ENCODE results near the gene AFF2.

DNA sequence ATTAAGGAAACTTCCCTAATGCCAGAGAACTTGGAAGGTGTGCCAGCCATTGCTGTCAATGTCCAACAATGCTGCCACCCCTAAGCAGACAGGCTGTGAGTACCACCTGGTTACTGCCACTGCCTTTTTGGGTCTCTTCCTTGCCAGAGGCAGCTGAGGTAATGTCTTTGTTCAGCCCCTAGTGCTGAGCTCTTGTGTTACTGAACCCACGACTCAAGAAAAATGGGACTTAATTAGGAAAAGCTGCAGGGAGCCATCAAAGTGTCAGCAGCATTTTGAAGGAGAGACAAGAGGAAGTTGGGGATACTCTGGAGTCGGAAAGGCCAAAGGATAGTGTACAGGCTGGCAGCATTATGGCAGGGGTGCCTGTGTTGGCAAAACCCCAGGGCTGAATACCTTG, 283.7 kb downstream of the AFF2 start:
- no peak for TF ChIP-seq POLR2A (IDR thresholded peaks at IDR 0.05)
- TF ChIP-seq, protein P1, sequence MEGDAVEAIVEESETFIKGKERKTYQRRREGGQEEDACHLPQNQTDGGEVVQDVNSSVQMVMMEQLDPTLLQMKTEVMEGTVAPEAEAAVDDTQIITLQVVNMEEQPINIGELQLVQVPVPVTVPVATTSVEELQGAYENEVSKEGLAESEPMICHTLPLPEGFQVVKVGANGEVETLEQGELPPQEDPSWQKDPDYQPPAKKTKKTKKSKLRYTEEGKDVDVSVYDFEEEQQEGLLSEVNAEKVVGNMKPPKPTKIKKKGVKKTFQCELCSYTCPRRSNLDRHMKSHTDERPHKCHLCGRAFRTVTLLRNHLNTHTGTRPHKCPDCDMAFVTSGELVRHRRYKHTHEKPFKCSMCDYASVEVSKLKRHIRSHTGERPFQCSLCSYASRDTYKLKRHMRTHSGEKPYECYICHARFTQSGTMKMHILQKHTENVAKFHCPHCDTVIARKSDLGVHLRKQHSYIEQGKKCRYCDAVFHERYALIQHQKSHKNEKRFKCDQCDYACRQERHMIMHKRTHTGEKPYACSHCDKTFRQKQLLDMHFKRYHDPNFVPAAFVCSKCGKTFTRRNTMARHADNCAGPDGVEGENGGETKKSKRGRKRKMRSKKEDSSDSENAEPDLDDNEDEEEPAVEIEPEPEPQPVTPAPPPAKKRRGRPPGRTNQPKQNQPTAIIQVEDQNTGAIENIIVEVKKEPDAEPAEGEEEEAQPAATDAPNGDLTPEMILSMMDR (IDR thresholded peaks at IDR 0.05) = no peak
